OCI-LY3 (cell line): ENCODE results near the gene OMP.

Source experiments
- H2AFZ ChIP-seq: fragments of 200-600, 300-600 bp; shearing (Covaris generic); 2 replicates; pipeline ENCODE4 v1.6.0; 2014; ENCODE audit warnings: antibody characterized with exemption, low read depth, low read length
- H3K27ac ChIP-seq: fragments of 200-600, 300-600 bp; sonication (generic); 2 replicates; pipeline ENCODE4 v1.5.1; 2014; ENCODE audit warnings: mild to moderate bottlenecking, low read length, moderate library complexity, mixed read lengths
- H3K27me3 ChIP-seq: fragments of 200-600, 300-600 bp; sonication (generic); 2 replicates; pipeline ENCODE4 v1.6.1; 2014; ENCODE audit warnings: low read depth, low read length, mixed read lengths
- H3K36me3 ChIP-seq: fragments of 200-600, 300-600 bp; sonication (generic); replicated peaks from 2 replicates; pipeline ENCODE3; 2014; ENCODE audit warnings: low read depth, low read length, mixed read lengths
- H3K4me1 ChIP-seq: fragments of 300-600, 200-600 bp; sonication (generic); 2 replicates; pipeline ENCODE4 v1.6.1; 2014; ENCODE audit warnings: low read length, mixed read lengths
- H3K4me2 ChIP-seq: fragments of 200-600, 300-600 bp; sonication (generic); 2 replicates; pipeline ENCODE4 v1.6.1; 2014; ENCODE audit warnings: low read length, mixed read lengths
- H3K4me3 ChIP-seq: fragments of 300-600, 200-600 bp; sonication (generic); 2 replicates; pipeline ENCODE4 v1.5.1; 2014; ENCODE audit warnings: antibody characterized with exemption, mild to moderate bottlenecking, low read length, moderate library complexity
- H3K79me2 ChIP-seq: fragments of 300-600, 200-600 bp; shearing (Covaris generic); 2 replicates; pipeline ENCODE4 v1.6.1; 2014; ENCODE audit warnings: mild to moderate bottlenecking, low read length, mixed read lengths
- H3K9ac ChIP-seq: fragments of 300-600, 200-600 bp; shearing (Covaris generic); 2 replicates; pipeline ENCODE4 v1.6.0; 2014; ENCODE audit warnings: mild to moderate bottlenecking, low read length, moderate library complexity
- H3K9me3 ChIP-seq: fragments of 200-600, 300-600 bp; shearing (Covaris generic); 2 replicates; pipeline ENCODE4 v1.6.1; 2014; ENCODE audit warnings: low read length, mixed read lengths; ENCODE audit not compliant: insufficient read depth
- H4K20me1 ChIP-seq: fragments of 200-600, 300-600 bp; sonication (generic); 2 replicates; pipeline ENCODE4 v1.6.1; 2016; ENCODE audit warnings: low read length, mixed read lengths; ENCODE audit not compliant: insufficient read depth
- CTCF ChIP-seq: fragments of 200-600, 300-600 bp; sonication (generic); IDR thresholded peaks from 2 replicates; pipeline ENCODE4 v1.5.1; 2014; ENCODE audit warnings: antibody characterized with exemption, low read length, low read depth
- EZH2phosphoT487 ChIP-seq: fragments of 200-600 bp; shearing (Covaris generic); IDR thresholded peaks from 2 replicates; pipeline ENCODE4 v1.6.1; 2018; ENCODE audit warnings: antibody characterized with exemption, mixed run types, low read depth

The OMP gene

DNA sequence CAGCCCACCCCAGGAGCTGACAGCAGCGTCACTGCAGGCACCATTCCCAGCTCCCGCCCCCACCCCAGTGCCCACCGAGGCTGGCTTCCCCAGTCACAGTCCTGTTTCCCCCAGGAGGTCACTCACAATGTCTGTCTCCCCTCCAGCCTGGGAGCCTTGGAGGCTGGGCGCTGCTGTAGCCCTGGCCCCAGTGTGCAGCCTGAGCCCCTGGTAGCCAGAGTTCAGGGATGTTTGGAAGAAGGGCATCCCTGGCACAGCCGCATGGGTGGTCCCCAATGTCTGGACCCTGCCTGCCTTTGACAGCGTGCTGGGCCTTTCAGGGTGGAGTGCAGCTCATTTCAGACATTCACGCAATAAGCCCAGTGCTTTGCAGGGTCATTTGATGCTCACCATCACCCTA is 31.6 kb upstream of the OMP start:
- Histone ChIP-seq H3K9me3 (no peaks in the 10 kb centered on the region), H3K79me2 (no peaks in the 10 kb centered on the region), H2AFZ (no peak overlapping the region), H4K20me1 (no peaks in the 10 kb centered on the region), H3K4me1 (peaks cover 15% of the 10 kb centered on the region), H3K36me3 (no peaks in the 10 kb centered on the region), H3K4me3 (no peak overlapping the region), H3K9ac (no peak overlapping the region), H3K27me3 (peaks cover 19% of the 10 kb centered on the region), H3K27ac (no peak overlapping the region), H3K4me2 (no peak overlapping the region)
- no peak for TF ChIP-seq CTCF
- TF ChIP-seq EZH2phosphoT487, result no peak

- TF ChIP-seq CTCF, result no peak
- no peak for TF ChIP-seq EZH2phosphoT487
- Histone ChIP-seq H3K4me1 (peaks cover 15% of the 10 kb centered on the region), H3K36me3 (no peaks in the 10 kb centered on the region), H3K79me2 (no peaks in the 10 kb centered on the region), H3K4me2 (no peak overlapping the region), H3K9me3 (no peaks in the 10 kb centered on the region), H3K9ac (no peak overlapping the region), H2AFZ (no peak overlapping the region), H3K4me3 (no peak overlapping the region), H3K27ac (no peak overlapping the region), H3K27me3 (peaks cover 19% of the 10 kb centered on the region), H4K20me1 (no peaks in the 10 kb centered on the region)
Observed at GRCh38 chr11:77071671-77072605, 30.7 kb upstream of the OMP start.

GRCh38 chr11:77072851-77073327 is 29.8 kb upstream of the OMP start:
- Histone ChIP-seq H3K9me3 (no peaks in the 10 kb centered on the region), H3K27me3 (peaks cover 19% of the 10 kb centered on the region), H3K36me3 (no peaks in the 10 kb centered on the region), H3K4me2 (no peak overlapping the region), H4K20me1 (no peaks in the 10 kb centered on the region), H2AFZ (no peak overlapping the region), H3K79me2 (no peaks in the 10 kb centered on the region), H3K27ac (no peak overlapping the region), H3K4me3 (no peak overlapping the region), H3K4me1 (peaks cover 15% of the 10 kb centered on the region), H3K9ac (no peak overlapping the region)
- TF ChIP-seq CTCF, result no peak
- no peak for TF ChIP-seq EZH2phosphoT487

DNA sequence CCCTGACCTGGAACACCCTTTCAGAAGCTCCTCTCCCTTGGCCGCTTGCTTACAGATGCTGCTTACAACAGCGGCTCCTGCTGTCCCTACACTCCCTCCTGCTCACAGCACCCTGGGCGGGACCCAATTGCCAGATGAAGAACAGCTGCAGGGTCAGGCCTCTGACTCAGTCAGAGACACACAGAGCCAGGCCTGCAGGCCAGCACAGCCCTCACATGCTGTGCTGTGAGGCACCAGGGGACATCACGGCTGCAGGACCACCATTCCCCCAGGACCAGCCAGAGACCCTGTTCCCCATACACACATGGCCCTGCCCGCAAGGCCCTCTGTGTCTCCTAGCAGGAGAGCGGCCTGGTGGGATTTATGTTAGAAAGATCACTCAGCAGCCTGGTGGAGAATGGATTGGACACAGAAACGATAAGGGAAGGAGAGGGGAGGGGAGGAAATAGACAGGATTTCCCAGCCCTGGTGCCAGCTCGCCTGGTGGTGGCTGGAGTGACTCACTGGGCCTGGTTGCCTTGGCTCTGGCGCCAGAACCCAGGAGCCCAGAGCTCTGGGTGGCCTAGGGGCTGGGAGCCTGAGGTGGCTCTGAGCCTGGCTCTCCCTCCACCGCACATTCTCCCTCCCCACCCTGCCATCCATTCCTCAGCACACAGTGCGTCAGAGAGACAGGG is 29.2 kb upstream of the OMP start:
- no peak overlapping the region for H3K9ac ChIP-seq
- H3K4me2 ChIP-seq, result no peak overlapping the region
- no peak overlapping the region for H2AFZ ChIP-seq
- no peaks in the 10 kb centered on the region for H4K20me1 ChIP-seq
- H3K9me3 ChIP-seq, result no peaks in the 10 kb centered on the region
- H3K4me3 ChIP-seq, result no peak overlapping the region
- TF ChIP-seq EZH2phosphoT487, result no peak
- no peak overlapping the region for H3K27ac ChIP-seq
- H3K36me3 ChIP-seq, result no peaks in the 10 kb centered on the region
- H3K27me3 ChIP-seq, result peaks cover 24% of the 10 kb centered on the region
- peaks cover 15% of the 10 kb centered on the region for H3K4me1 ChIP-seq
- H3K79me2 ChIP-seq, result no peaks in the 10 kb centered on the region
